Muscle of back (tissue), 13 donors: Measurements from ENCODE around the gene CST9L. TPM values are rescaled to one million over a fixed set of nuclear protein-coding genes. Genes with fewer than 3 reads are reported as not detected.

Experiments used
- DNase-seq, 3 donors: peaks; one replicate each; pipeline versions ENCODE4 v3.0.0 to v3.0.0-alpha.2; 2013
- long read RNA-seq, 9 donors: transcript quantifications; one replicate each; lab custom pipeline, GENCODE V29; 2026
- polyA plus RNA-seq, 10 donors: library from polyadenylated mRNA; unstranded; fragments of 120-200 nt; gene quantifications; one replicate each; pipeline ENCODE4 v1.2.1, GENCODE V29; 2013; ENCODE audit not compliant: insufficient read length in 10 of 10

Gene CST9L
- not detected for polyA plus RNA-seq
- long read RNA-seq, donor 1 = 0 reads
- long read RNA-seq, donor 2 = 0 reads
- long read RNA-seq, donor 3 = 0 reads
- long read RNA-seq, donor 4 = 0 reads
- long read RNA-seq, donor 5 = 0 reads
- long read RNA-seq, donor 6 = 0 reads
- long read RNA-seq, donor 7 = 0 reads
- long read RNA-seq, donor 8 = 0 reads
- long read RNA-seq, donor 9 = 0 reads

GRCh38 chr20:23568320-23568970 lies at the start of gene CST9L:
TSS of gene CST9L (minus strand) at chr20:23568484. CDS start at chr20:23568450, 34 bp downstream.
- no peak for DNase-seq

DNA sequence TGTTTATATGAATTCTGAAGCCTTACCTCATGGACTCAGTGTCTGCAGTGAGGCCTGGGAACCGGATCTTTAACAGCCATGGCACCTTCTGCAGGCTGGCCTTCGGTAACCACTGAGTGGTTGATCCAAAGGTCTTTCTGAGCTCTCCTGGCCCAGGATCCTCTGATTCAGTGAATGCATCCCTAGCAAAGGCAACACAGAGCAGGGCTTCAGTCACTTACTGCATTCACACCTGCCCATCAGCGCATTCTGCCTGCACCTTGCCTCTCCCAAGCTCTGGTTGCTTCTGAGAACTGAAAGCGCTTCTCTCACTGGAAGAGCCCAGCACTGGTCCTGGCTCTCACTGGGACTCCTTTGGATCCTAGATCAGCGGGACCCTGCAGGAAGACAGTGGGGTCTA lies 45.9 kb upstream of the CST9L start:
- DNase-seq = peak in 1 of 3 donors; percentile 31

DNA sequence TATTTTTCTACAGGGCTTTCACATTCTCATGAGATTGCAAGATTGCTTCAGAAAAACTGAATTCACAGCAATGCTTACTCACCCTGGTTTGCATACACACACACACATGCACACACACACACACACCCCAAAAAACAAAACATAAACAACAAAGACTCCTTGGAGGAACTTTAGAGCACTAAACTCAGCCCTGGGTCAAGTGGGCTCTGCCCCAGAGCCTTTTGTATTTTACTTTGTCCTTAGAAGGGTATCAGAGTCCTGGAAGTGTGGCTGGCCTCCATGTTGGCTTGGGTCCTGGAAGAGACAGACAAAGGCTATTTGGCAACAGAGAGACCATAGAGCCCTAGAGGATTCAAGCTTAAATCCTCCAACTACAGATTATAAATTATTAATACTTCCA lies 45.4 kb upstream of the CST9L start:
- peak in 1 of 3 donors; percentile 64 for DNase-seq

DNA sequence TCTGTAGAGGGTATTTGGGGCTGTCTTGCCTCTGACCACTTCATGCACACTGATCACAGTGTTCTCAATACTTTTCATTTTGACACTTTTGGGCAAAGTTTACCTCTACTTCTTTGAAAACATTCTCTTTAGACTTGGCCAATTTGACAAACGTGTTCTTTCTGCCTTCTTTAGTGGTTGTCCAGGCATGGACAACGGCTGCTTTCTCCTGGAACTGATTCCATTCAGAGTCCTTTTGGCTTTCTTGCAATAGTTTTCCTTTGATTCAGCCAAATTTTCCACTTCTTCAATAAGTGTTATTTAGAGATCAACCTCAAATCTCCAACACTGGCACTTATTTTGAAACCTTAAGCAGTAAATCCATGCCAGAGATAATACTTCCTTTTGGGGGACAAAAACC lies 44.1 kb upstream of the CST9L start:
- peak in 1 of 3 donors; percentile 48 for DNase-seq

- DNase-seq = no peak
Observed at GRCh38 chr20:23609486-23610109, 41.3 kb upstream of the CST9L start.

- DNase-seq = no peak
Observed at GRCh38 chr20:23608251-23608846, 40.1 kb upstream of the CST9L start.

GRCh38 chr20:23607497-23608245 lies 39.4 kb upstream of the CST9L start:
- DNase-seq = no peak

DNA sequence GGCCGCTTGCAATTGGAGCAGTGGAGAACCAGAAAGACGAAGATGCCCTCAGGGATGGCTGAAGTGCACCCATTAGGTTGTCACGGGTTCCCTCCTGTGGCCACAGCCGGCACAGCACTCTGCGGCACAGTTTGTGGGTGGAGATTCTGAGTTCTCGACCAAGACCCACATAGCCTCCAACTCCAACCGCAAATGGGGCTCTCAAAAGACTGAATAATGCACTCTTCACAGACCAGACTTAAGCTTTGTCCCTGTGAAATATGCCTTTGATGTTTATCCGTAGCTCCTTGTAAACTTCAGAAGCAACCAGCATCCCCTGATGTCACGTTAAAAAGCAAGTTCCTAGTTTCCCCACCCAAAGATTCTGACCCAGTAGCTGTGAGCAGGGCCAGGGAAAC lies 38.4 kb upstream of the CST9L start:
- DNase-seq = peak; percentile 45 to 83 (median 68)

DNA sequence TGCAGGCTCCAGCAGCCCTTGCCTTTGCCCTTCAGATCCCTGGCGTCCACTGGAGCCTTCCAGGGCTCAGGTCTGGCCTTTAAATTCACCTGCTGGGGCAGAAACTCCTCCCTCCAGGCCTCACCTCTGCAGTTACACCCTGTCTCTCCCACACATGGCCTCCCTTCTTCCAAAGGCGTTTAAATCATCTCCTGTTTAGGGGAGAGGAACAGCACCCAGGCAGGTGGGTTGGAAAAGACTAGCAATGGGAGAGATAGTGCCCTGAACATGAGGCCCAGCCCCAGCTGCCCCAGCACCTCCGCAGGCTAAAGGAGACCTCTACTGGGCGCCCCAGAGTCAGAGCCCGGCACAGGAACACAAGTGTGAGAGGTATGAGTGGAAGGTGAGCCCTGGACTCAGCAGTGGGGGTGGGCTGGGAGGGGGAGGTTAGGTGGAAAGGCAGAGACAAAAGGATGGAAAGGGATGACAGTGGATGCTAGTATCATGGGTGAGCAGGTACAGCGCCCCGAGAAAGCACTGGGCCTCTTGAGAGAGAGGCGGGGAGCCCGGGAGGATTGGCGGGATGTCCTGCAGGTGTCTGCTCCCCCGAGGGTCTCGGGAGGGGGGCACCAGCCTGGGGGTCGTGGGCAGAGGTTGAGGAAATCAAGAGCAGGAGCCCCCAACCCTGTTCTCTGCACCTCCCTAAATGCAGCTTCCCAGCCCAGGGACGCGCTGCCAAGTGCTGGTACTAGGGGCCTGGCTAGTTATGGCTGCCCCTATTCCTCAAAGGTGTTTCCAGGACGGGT lies 37.8 kb upstream of the CST9L start, which contains the start of gene CST9:
Gene CST9 (minus strand): TSS at position 51 of the 785 bp plus-strand sequence. CDS start 53 bp downstream, outside the sequence.
- DNase-seq = no peak

DNA sequence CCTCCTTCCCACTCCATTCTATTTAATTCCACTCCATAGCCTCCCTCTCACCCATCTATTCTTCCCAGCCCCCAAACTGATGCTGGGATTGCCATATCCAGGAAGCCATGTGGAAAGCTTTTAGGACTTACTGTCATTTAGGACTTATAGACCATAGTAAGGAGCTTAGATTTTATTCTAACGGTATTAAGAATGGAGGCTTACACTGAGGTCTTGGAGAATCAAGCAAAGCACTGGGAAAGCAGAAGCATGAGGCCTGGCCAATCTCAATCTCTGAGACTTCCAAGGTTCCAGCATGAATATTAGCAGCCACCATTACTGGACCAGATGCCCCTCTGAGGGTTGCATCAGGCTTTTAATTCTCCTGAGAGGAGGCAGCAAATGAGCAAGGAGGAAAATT lies 36.0 kb upstream of the CST9L start:
- no peak for DNase-seq

DNA sequence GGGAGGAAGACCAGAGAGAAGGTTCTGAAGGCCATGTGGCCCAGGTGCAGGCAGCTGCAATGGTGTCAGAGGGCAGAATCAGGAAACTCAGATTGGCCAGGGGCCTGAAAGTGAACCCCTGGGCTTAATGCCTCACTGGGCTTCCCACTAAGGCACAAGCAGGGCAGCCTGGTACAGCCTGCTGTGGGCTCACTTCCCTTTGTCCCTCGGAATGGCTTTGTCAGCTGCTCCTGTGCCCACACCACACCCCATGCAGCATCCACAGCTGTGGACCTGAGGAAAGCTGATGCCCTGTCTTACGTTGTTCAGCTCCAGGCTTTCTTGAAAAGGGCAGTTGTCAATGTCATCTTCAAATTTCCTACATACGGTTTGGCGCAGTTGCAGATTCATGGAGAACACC lies 35.0 kb upstream of the CST9L start:
- DNase-seq = no peak

GRCh38 chr20:23602699-23603098 lies 34.4 kb upstream of the CST9L start:
- no peak for DNase-seq

GRCh38 chr20:23602241-23602640 lies 34.0 kb upstream of the CST9L start:
- DNase-seq = no peak

GRCh38 chr20:23601715-23602114 lies 33.4 kb upstream of the CST9L start:
- DNase-seq = no peak

DNA sequence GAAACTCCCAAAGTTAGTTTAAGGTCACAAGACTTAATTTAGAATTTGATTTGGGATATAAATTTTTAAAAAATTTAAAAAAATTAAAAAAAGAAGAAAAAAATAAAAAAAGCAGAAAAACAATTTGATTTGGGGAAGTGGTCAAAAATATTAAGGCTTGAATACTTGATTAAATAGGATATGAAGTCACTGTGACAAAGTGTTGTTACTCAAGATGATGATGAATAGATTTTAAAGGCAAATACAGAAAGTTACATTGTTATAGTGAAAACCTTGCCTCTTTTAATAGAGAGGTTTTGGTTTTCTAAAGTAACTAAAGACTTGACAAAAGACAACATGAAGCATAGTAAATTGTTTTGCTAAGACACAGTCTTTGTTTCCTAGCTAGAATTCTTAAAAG lies 30.2 kb upstream of the CST9L start:
- DNase-seq = no peak

DNA sequence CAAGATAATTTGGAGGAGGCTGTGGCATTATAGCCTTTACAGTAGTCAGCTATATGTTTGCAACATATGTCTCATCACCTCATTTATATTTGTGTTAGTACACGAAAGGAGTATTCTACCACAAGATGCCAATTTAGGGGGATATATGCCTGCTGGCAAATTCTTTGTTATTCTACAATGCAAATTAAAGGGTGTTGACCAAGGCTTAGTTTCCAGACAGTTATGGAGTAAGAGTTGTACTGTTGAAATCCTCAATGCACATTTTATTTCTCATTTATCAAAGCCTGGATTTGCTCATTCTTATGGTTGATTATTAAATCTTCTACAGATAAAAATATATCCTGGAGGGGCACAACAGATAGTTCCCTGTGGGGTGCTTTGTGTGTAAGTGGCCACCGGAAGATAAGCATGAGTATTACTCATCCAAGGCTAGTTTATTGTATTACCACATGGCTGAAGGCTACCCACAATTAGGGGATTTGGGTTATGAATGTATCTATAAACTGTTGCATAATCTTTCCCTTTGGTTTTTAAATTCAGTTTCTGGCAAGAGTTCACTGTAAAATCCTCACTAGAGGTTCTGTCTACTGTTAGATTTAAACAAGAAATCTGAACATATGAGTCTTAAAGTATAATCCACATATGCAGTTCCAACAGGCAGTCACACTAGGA lies 28.4 kb upstream of the CST9L start:
- DNase-seq = no peak

DNA sequence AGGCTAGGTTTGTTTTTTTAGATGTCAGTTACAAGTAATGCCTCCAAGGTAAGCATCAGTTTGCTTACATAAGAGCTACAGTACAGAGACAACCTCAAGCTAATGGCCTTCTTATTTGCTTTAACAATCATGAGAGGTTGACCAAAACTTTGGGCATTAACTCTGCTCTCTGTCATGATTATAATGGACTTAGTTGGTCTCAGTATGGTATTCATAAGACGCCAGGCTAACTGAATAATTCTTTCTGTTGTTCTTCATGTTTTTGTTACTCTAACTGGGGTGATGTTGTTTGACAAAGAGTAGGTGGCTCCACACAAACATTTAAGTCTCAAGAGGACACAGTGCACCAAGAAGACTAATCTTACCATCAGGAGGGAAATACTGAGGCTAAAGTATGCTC lies 27.7 kb upstream of the CST9L start:
- DNase-seq = no peak

DNA sequence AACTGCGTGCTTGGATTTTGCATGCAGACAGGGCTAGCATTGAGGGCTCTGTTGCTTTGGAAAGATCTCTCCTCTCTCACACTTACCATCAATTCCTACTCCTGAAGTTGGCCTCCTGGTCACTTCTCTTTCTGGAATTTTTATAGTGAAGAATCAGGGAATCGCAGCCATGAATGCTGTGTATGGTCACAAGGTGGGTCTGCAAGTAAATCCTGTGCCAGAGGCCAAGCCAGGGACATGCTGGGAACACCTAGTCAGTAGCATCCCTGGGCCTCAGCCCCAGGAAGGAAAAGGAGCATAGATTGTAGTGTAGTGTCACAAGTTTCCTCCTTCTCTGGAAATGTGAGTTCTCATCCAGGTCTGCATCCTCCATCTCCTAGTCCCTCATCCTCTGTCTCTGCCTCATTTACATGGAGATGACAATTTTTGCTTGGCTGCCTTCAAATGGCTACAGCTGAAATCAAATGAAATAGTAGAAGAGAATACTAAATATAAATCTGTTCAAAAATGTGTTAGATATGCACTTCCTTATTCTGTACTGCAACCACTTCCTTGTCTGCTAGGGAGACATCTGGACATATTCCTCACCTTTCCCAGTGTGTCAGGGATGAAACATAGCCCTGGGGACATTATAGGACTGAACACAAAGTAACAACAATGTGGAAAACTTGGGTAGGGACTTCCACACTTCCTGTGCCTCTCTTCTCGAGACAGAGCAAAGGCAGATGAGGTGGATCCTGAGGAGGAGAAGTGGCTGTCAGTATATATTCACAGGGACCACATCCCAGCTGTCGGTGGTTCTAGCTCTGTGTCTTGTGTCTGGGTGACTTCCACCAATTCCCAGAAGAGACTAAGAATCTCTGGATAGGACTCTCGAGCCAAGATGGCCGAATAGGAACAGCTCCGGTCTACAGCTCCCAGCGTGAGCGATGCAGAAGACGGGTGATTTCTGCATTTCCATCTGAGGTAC lies 20.4 kb upstream of the CST9L start:
- no peak for DNase-seq

DNA sequence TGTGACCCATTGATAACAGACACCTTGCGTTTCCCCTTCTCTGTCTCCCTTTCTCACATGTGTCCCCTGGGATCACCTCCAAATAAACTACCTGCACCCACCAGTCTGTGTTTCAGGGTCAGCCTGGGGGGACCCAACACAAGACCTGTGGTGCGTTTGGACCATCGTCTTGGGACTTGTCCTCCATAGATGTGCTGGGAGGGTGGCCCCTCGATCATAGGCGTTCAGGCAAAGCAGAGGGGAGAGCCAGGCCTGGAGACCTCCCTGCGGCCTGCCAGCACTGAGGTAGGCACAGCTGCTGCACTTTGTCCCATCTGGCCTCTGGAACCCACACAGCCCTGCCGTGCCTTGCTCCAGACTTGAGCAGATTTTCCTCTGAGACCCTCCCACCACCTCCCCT lies 19.3 kb upstream of the CST9L start:
- no peak for DNase-seq
